ENCODE data around the gene CELF4.

DNA sequence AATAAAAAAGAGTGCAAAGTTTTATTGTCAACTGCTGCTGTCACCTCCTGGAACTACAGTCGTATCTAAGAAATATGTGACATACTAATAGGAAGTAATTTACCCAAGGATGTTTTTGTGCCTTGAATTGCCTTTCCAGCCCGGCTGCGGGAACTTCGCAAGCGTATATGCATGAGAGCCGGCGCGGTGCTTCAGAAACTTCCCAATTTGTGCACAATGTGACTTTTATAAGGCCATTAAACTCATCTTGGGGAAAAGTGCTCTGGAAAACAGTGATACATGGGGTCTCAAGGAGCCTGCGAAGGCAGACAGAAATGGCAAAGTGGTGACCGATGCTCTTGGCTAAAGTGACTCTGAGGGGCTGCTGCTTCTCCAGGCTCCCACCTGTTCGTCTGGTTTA is 41.7 kb upstream of the CELF4 start:
- TF ChIP-seq POLR2A (IDR thresholded peaks at IDR 0.05) (no peak), EP300 (IDR thresholded peaks at IDR 0.05) (no peak)
- TF ChIP-seq, protein P1, sequence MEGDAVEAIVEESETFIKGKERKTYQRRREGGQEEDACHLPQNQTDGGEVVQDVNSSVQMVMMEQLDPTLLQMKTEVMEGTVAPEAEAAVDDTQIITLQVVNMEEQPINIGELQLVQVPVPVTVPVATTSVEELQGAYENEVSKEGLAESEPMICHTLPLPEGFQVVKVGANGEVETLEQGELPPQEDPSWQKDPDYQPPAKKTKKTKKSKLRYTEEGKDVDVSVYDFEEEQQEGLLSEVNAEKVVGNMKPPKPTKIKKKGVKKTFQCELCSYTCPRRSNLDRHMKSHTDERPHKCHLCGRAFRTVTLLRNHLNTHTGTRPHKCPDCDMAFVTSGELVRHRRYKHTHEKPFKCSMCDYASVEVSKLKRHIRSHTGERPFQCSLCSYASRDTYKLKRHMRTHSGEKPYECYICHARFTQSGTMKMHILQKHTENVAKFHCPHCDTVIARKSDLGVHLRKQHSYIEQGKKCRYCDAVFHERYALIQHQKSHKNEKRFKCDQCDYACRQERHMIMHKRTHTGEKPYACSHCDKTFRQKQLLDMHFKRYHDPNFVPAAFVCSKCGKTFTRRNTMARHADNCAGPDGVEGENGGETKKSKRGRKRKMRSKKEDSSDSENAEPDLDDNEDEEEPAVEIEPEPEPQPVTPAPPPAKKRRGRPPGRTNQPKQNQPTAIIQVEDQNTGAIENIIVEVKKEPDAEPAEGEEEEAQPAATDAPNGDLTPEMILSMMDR (IDR thresholded peaks at IDR 0.05), result no peak
